HG03442 (cell line): ENCODE measurements around the gene USP28.
A peak's percentile ranks its signal among the peaks of the same experiment; 100 is the strongest.
"Not testable (repeated sequence)": the region's sequence is repeated elsewhere in the genome, so short reads cannot be mapped to it uniquely, and the experiment has no call there.

Experiments used
- ATAC-seq: cut with Tn5 transposase; IDR thresholded peaks from one replicate; pipeline ENCODE4 v1.9.1; 2021; ENCODE audit warnings: mild to moderate bottlenecking, moderate library complexity; ENCODE audit not compliant: unreplicated experiment

Gene USP28

DNA sequence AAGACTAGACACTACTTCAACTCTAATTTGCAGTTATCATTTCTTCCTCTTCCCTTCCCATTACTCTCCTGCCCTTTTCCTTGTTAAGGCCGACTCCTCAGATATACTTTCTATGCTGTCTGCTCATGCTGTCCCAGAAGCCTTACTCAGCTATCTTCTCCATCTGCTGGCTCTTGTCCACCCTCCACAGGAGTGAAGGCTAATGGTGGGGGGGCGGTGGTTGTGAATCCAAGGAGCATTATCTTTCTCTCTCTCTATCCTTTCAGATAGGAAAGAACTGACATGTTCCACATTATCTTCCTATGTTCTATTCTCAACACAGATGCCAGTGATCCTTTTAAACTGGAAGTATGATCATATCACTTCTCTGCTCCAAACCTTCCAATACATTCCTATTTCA, 37.4 kb downstream of the USP28 start:
- ATAC-seq, result no peak

DNA sequence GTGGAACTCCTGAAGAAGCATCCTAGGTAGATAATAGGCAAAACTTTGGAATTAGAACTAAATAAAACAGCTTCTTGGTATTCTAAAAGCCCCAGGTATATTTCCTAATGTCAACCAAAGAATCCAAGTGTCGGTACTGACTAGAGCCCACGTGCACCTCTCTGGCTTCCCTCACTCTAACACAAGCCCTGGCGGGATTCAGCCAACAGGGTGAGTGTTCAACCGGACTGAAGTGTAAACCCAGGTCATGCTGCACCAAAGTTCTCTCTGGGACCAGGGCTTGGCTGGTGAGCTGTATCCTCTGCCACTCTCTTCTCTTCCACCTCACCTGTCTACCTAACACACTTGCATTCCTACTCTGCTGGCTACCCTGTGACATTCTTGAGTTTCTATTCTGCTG, 40.1 kb downstream of the USP28 start:
- no peak for ATAC-seq

GRCh38 chr11:113833151-113833550, 42.2 kb downstream of the USP28 start:
- no peak for ATAC-seq

DNA sequence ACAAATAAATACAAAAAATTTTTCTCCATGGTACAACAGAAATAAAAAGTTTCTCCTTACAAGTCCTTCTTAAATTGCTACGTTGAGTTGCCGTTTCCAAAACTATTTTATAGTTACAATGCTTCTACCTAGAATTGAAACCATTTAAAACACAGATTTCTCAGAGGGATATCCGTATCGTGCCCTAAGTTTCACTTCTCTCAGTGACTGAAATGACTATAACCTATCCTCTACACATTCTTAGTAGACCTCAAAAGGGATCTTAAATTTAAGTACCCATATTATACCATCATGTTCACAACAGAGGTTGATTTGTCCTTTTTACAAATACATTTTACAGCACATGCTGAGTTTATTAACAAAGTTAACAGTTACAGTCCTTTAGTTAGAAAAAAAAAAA, 44.1 kb downstream of the USP28 start:
- peak; percentile 96 for ATAC-seq

GRCh38 chr11:113829751-113830150, 45.6 kb downstream of the USP28 start:
- no peak for ATAC-seq

DNA sequence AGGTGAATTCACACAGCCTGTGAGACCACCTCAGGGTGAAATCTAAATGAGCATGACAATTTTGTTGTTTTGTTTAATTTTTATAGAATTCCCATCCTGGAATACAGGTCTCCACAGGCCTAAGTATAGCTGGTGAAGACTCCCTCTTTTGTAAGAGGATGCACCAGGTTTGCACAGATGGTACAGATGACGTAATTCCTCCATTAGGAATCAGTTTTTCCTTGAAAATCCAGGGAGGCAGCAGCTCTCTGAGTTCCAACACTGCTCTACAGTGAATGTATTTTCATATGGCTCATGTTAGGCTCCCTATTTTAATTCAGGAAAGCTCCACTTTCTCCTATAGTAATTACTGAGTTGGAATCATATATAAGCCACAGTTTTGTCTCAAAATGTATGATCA, 47.2 kb downstream of the USP28 start:
- ATAC-seq, result no peak

DNA sequence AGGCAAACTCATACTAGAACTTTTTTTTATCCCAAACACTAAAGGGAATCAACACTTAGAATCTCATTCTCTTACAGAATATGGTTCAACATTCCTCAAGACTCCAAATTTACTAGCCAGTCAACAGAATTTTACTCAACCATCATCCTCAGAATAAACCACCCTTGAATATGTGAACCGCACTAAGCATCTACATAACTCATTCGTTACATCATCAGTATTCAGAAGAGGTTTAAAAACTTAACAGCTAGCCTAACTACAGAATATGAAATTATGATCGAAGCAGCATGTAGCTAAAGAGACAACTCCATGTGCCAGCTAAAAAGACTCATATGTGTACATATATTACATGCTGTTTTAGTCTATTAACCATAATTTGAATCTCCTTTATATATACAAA, 47.9 kb downstream of the USP28 start:
- ATAC-seq, result no peak

- ATAC-seq, result no peak
Measured at GRCh38 chr11:113818426-113818825, 56.9 kb downstream of the USP28 start.

GRCh38 chr11:113817626-113818025, 57.7 kb downstream of the USP28 start:
- ATAC-seq, result no peak

GRCh38 chr11:113817162-113817561, 58.2 kb downstream of the USP28 start:
- no peak for ATAC-seq

DNA sequence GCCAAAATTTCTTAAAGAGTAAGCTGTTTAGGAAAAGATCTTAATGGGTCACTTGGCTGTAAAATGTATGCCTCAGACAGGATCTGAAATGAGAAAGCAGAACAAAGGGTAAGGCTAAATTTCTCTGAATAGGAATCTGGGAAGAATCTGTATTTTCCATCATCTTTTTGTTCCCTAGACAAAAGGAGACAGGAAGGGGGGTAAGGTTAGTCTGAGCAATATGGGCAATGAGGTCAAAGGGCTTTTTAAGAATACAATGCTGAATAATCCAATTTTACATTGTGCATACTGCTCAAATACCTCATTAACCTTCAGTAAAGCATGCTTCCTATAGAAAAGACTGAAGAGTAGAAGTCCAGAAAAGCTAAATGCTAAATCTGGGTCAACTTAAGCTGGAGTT, 61.2 kb downstream of the USP28 start:
- no peak for ATAC-seq

GRCh38 chr11:113808931-113809330, 66.4 kb downstream of the USP28 start:
- no peak for ATAC-seq

- ATAC-seq, result no peak
Measured at GRCh38 chr11:113806406-113806805, 69.0 kb downstream of the USP28 start.

- ATAC-seq, result no peak
Measured at GRCh38 chr11:113805640-113806039, 69.7 kb downstream of the USP28 start.

- ATAC-seq, result no peak
Measured at GRCh38 chr11:113802621-113803020, 72.8 kb downstream of the USP28 start.

DNA sequence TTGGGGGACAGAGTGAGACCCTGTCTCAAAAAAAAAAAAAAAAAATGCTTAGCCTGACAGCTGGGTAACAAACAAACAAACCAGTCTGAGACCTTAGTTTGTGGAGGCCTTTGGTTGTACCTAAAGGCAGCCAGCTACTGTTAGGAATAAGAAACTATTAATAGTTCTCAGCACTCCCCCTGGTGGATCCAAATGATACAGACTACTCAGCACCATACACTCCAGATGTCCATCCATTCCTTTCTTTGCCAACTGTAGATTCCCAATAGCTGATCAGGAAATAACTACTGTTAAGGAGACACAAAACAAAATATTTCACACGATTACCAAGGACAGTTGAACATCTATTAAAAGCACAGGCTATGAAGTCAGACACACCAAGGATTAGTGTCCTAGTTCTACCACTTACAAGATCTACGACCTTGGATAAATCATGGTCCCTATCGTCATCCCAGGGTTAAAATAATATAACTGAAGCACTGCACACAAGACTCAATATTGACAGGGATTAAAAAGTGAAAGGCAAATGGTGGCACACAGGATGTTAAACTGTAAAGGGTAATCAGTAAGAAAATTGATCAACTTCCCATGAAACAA, 78.6 kb downstream of the USP28 start:
- ATAC-seq, result peak; percentile 61

DNA sequence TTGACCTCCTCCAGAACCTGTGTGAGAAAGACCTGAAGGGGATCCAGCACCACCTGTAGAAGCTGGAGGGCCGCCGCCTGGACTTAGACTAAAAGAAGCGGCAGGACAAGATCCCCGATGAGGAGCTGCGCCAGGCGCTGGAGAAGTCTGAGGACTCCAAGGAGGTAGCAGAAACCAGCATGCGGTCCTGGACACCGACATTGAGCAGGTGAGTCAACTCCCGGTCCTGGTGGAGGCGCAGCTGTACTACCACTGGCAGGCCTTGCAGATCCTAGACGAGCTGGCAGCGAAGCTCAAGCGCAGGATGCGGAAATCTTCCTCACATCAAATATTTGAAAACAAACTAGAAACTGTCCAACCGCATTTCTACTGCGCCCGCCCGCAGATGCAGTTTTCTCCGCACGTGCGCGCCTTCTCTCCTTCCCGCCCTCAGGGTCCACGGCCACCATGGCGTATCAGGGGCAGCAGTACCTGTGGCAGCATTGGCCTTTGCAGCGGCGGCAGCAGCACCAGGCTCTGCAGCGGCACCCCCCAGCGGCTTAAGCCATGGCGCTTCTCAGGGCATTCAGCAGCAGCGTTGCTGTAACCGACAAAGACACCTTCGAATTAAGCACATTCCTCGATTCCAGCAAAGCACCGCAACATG, 85.6 kb downstream of the USP28 start:
- no peak for ATAC-seq

DNA sequence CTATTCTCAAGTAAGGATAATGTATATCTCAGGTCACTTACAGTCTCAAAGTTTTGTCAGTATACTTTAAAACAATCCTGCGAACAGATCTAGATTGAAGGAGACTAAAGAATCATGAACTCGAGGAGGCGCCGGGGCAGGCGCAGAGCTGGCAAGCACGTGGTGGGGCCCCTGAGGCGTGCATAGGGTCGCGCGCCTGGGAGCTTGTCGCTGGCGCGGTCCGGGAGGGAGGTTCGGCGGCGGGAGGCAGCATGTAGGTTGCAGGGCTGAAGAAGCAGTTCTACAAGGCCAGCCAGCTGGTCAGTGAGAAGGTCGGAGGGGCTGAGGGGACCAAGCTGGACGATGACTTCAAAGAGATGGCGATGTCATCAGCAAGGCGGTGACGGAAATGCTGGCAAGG, 86.4 kb downstream of the USP28 start:
- ATAC-seq, result not testable (repeated sequence)

- ATAC-seq, result no peak
Measured at GRCh38 chr11:113782134-113782533, 93.2 kb downstream of the USP28 start.

DNA sequence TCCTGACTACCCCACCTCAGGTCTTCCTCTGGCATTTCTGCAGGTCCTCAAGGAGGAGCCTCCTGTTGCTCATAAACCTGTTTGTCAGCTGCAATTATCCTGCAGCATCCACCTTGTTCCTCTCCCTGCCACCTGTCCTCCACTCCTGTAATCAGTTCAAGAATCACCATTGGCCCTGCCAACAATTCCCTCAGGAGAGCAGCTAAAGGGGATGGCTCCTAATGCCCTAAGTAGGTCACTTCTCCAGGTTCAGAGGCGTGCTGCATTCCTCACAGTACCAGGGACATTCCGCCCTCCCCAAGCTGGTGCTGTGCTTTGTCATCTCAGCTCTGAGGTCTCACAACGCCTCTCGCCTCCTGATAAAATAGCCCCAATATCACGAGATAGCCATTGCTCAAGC, 93.7 kb downstream of the USP28 start:
- no peak for ATAC-seq

GRCh38 chr11:113779496-113779895, 95.9 kb downstream of the USP28 start, which contains the start of gene CLDN25:
TSS of gene CLDN25 (plus strand) at chr11:113779796. CDS start at chr11:113779796, 0 bp downstream.
- no peak for ATAC-seq

DNA sequence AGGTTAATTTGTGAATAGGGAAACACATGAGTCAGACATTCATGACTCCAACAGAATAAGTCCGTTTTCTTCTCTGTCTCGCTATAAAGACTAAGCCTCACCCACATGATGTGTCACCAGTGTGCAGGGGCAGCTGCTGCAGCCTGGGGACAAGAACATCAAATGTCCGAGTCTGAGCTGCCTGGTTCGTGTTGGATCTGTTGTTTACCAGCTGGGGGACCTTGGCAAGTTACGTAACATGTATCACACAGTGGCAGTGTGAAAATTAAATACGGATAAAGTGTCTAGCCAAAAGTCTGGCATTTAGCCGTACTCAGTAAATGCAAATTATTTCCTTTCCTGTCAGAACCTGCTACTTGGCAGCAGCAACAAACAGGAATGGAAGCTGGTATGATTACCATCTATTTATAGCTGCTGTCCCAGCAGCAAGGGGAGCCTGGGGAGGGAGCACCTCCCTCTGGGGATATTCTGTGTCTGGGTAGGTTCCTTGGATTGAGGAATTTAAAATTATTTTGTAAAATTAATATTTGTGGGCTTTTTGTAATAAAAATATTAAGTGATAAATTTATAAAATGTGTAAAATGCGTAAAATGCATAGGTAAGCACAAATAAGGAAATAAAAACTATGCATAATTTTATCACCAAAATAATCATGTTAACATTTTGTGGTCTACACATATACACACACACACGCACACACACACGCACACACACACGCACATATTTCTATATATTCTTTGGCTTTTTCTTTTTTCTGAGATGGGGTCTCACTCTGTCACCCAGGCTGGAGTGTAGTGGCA, 97.1 kb downstream of the USP28 start:
- ATAC-seq, result no peak
